Motor neuron (in vitro differentiated cells): Measurements from ENCODE around the gene ARHGAP35. TPM values are rescaled to one million over a fixed set of nuclear protein-coding genes. Genes with fewer than 3 reads are reported as not detected.
"Not testable (repeated sequence)": the region's sequence is repeated elsewhere in the genome, so short reads cannot be mapped to it uniquely, and the experiment has no call there.

Experiments
- ATAC-seq, 8 experiments: fragments of 200-7000 bp; cut with Tn5 transposase; replicated peaks in 6 of 8; 2 replicates each; pipeline ENCODE4 v1.8.0; 2021; ENCODE audit warnings: mild to moderate bottlenecking in 8 of 8, moderate library complexity in 8 of 8
- H3K27ac ChIP-seq, 2 donors: fragments of 250-450 bp; sonication (Bioruptor Pico); 2 replicates each; pipeline ENCODE4 v1.9.0; 2021; ENCODE audit warnings: antibody characterized with exemption in 2 of 2, mild to moderate bottlenecking in 2 of 2, moderate library complexity in 1 of 2
- H3K4me1 ChIP-seq, 2 donors: fragments of 250-450 bp; sonication (Bioruptor Pico); replicated peaks in 1 of 2; 2 replicates each; pipeline ENCODE4 v1.6.1; 2021; ENCODE audit warnings: antibody characterized with exemption in 2 of 2, mild to moderate bottlenecking in 2 of 2, moderate library complexity in 1 of 2
- H3K4me3 ChIP-seq, 5 donors: fragments of 250-450 bp; sonication (Bioruptor Pico); 2 replicates each; pipeline ENCODE4 v1.9.0; 2021; ENCODE audit warnings: antibody characterized with exemption in 5 of 5, mild to moderate bottlenecking in 5 of 5, moderate library complexity in 4 of 5
- WGBS, 10 experiments: fragments of 450-650 bp; shearing (Covaris generic); methylation state at CpG; one replicate each; pipeline ENCODE4 v1.0.0; 2022; 5-methylcytosine and 5-hydroxymethylcytosine counted together
- in situ Hi-C, 9 experiments: fragments of 400-800 bp; cut with MboI; loops; one replicate each; pipeline ENCODE4 v1.15.0; 2021; ENCODE audit warnings: low sequenced_read_pairs in 9 of 9, low pct_unique_long_range_greater_than_20kb in 2 of 9; ENCODE audit not compliant: unreplicated experiment in 9 of 9
- total RNA-seq, 8 experiments: library from RNA; unstranded; fragments of 300-600 nt; gene quantifications; 2 replicates each; pipeline versions ENCODE4 v1.2.3 to v1.2.4, GENCODE V29; 2022

ARHGAP35 gene
- total RNA-seq, 8 experiments from 2014 or later, result 17.5 to 53.7 (median 41.3) TPM

DNA sequence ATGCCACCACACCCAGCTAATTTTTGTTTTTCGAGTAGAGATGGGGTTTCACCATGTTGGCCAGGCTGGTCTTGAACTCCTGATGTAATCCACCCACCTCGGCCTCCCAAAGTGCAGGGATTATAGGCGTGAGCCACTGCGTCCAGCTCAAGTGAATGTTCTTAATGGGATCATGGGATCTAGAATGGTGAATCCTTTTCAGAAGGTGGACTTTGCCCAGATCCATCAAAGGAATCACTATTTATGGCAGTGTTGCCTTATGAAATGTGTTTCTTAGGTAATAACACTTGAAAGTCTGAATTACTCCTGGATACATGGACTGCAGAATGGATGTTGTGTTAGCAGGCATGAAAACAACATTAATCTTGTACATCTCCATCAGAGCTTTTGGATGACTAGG, 20.3 kb downstream of the ARHGAP35 start:
- Histone ChIP-seq H3K4me3 (no peak overlapping the region), H3K4me1 (peaks cover 14 to 17% of the 10 kb centered on the region in 2 donors), H3K27ac (no peak overlapping the region)
- no peak for ATAC-seq
- WGBS, 10 experiments, result 92 to 100% (median 100%) methylated on average over 1 to 3 of the region's 4 CpGs; no CpG with 5 or more reads in 6 of the 10 experiments
- in situ Hi-C loops, result no loop called here

GRCh38 chr19:46882034-46882433, 21.2 kb downstream of the ARHGAP35 start:
- Histone ChIP-seq H3K4me3 (no peak overlapping the region), H3K4me1 (peaks cover 14 to 17% of the 10 kb centered on the region in 2 donors), H3K27ac (no peak overlapping the region)
- 61 to 100% (median 90%) methylated on average over 1 to 4 of the region's 4 CpGs; no CpG with 5 or more reads in 2 of the 10 experiments for WGBS, 10 experiments
- ATAC-seq, result peak in 1 of 8 experiments; percentile 50
- in situ Hi-C loops, result no loop called here

DNA sequence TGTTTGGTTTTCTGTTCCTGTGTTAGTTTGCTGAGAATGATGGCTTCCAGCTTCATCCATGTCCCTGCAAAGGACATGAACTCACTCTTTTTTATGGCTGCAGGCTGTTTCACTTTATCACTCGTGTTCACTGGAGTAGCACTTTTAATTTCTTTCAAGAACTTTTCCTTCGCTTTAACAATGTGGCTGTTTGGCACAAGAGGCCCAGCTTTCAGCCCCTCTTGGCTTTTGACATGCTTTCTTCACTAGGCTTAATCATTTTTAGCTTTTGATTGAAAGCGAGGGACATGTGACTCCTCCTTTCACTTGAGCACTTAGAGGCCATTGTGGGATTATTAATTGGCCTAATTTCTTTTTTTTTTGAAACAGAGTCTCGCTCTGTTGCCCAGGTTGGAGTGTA, 22.0 kb downstream of the ARHGAP35 start:
- Histone ChIP-seq H3K4me1 (peaks cover 14 to 17% of the 10 kb centered on the region in 2 donors), H3K27ac (peak overlapping the region in 1 of 2 donors; percentile 6)
- peak in 2 of 8 experiments; percentile 18 to 25 for ATAC-seq
- 27 to 60% (median 48%) methylated on average over 1 to 4 of the region's 4 CpGs; no CpG with 5 or more reads in 1 of the 10 experiments for WGBS, 10 experiments
- in situ Hi-C loops, H3K4me3 ChIP-seq: not testable (repeated sequence)

DNA sequence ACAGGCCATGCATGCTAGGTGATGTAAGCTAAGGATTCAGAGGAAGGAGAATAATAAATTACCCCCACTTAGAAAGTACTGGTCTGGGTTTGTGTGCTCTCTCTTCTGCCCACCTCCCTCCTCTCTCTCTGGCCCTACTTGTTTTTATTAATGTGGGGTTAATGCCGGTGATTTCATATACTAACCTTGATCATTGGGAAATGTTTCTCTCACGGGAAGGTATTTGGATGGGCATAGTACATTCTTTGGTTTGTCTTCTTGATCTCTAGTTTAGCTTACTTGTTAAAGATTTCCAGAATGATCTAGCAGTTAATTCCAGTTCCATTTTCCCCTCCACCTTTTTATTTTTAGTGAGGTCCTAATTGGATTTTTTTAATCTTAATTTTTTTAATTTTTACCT, 24.6 kb downstream of the ARHGAP35 start:
- WGBS, 10 experiments, result 29 to 100% (median 87%) methylated on average over 1 to 2 of the region's 2 CpGs; no CpG with 5 or more reads in 1 of the 10 experiments
- in situ Hi-C loops, result no loop called here
- no peak for ATAC-seq
- Histone ChIP-seq H3K4me1 (peaks cover 14 to 22% of the 10 kb centered on the region in 2 donors), H3K27ac (no peak overlapping the region), H3K4me3 (no peak overlapping the region)

GRCh38 chr19:46886546-46887239, 25.9 kb downstream of the ARHGAP35 start:
- ATAC-seq, result no peak
- in situ Hi-C loops, result no loop called here
- H3K4me3 ChIP-seq, result no peak overlapping the region
- peaks cover 17 to 26% of the 10 kb centered on the region in 2 donors for H3K4me1 ChIP-seq
- WGBS, 10 experiments, result 66 to 100% (median 95%) methylated on average over 1 to 5 of the region's 5 CpGs
- no peak overlapping the region for H3K27ac ChIP-seq

GRCh38 chr19:46887240-46887782, 26.5 kb downstream of the ARHGAP35 start:
- no peak for ATAC-seq
- in situ Hi-C loops, result no loop called here
- no peak overlapping the region for H3K4me3 ChIP-seq
- peaks cover 10 to 20% of the 10 kb centered on the region in 2 donors for H3K4me1 ChIP-seq
- 80 to 100% (median 93%) methylated on average over 1 to 5 of the region's 5 CpGs; no CpG with 5 or more reads in 1 of the 10 experiments for WGBS, 10 experiments
- H3K27ac ChIP-seq, result no peak overlapping the region

GRCh38 chr19:46890423-46891170, 29.8 kb downstream of the ARHGAP35 start:
- Histone ChIP-seq H3K4me3 (no peak overlapping the region), H3K27ac (no peak overlapping the region), H3K4me1 (peaks cover 21 to 27% of the 10 kb centered on the region in 2 donors)
- WGBS, 10 experiments, result 0 to 100% (median 40%) methylated on average over 1 to 3 of the region's 3 CpGs; no CpG with 5 or more reads in 3 of the 10 experiments
- peak; percentile 76 to 99 (median 86) for ATAC-seq
- in situ Hi-C loops, result no loop called here

DNA sequence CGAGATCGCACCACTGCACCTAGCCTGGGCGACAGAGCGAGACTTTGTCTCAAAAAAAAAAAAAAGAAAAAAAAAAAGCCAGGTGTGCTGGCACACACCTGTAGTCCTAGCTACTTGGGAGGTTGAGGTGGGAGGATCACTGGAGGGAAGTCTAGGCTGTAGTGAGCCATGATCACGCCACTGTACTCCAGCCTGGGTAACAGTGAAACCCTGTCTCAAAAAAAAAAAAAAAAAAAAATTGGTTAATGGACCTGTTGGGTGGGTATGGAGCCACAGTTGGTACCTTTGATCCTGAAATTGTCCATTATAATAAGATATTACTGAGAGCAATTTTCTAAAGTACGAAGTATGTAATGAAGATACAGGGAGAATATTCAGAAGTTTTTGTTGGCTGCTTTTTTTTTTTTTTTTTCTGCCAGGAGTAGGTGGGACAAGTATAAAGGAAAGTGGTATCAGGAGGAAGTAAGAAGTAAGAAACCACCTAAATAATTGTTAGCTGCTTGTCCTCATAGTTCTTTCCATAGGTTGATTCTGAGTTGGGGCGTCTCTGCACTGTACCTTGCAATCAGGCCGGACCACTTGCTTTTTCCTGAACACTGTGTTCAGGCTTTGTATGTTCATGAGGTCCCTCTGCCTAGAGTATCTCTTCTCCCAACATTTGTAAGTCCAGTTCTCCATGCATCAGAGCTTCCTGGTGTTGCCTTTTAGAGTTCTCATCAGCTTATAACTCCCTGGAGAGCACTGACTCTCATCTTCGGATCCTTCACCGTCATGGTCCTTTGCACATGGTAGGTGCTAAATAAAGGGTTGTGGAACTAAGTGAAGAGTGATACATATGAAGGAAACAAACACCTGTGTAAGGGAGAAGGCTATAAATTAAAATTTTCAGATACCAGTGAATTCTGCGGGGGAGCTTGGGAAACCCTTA, 31.7 kb downstream of the ARHGAP35 start:
- no peak for ATAC-seq
- Histone ChIP-seq H3K4me3 (no peak overlapping the region), H3K4me1 (peaks cover 21 to 27% of the 10 kb centered on the region in 2 donors), H3K27ac (no peak overlapping the region)
- 88 to 100% (median 97%) methylated on average over 3 to 11 of the region's 11 CpGs for WGBS, 10 experiments
- in situ Hi-C loops, result no loop called here

- 65 to 100% (median 81%) methylated on average over 1 to 4 of the region's 10 CpGs; no CpG with 5 or more reads in 3 of the 10 experiments for WGBS, 10 experiments
- in situ Hi-C loops, result no loop called here
- Histone ChIP-seq H3K4me3 (no peak overlapping the region), H3K4me1 (peaks cover 18 to 23% of the 10 kb centered on the region in 2 donors), H3K27ac (no peak overlapping the region)
- no peak for ATAC-seq
Measured at GRCh38 chr19:46896076-46896794, 35.4 kb downstream of the ARHGAP35 start.

DNA sequence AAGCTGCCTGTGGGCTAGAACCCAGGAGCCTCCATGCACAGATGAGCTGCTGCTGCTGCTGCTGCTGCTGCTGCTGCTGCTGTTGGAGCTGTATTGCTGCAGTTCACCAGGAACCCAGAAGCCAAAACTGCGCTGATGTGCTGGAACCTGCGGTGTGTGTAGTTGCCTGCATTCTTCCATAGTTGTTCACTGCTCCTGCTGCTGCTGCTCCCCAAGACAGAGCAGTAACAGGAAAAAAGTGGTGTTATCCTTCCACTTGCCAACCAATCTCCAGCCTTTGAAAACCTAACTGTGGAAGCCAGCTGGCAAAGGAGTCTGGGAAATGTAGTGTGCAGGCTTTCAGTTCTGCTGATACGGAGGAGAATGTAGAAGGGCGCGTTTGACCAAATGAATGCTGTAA, 37.9 kb downstream of the ARHGAP35 start:
- WGBS, 10 experiments, result 0 to 100% (median 80%) methylated on average over 1 to 5 of the region's 5 CpGs; no CpG with 5 or more reads in 5 of the 10 experiments
- peak in 3 of 8 experiments; percentile 18 to 56 (median 49) for ATAC-seq
- in situ Hi-C loops, result no loop called here
- Histone ChIP-seq H3K4me3 (no peak overlapping the region), H3K4me1 (peaks cover 24 to 28% of the 10 kb centered on the region in 2 donors), H3K27ac (no peak overlapping the region)

- WGBS, 10 experiments, result 80 to 100% (median 100%) methylated on average over 1 to 5 of the region's 5 CpGs; no CpG with 5 or more reads in 3 of the 10 experiments
- H3K4me1 ChIP-seq, result peaks cover 21 to 27% of the 10 kb centered on the region in 2 donors
- no peak overlapping the region for H3K27ac ChIP-seq
- in situ Hi-C loops, result no loop called here
- no peak overlapping the region for H3K4me3 ChIP-seq
- ATAC-seq, result no peak
Measured at GRCh38 chr19:46900341-46900740, 39.5 kb downstream of the ARHGAP35 start.
